IPS DF 19.7 (cell line): ENCODE measurements around the gene COLEC12.

ENCODE experiments used
- DNase-seq: peaks from one replicate; pipeline ENCODE4 v3.0.0-alpha.2; 2013; ENCODE audit warnings: low read depth, low spot score

Gene COLEC12

DNA sequence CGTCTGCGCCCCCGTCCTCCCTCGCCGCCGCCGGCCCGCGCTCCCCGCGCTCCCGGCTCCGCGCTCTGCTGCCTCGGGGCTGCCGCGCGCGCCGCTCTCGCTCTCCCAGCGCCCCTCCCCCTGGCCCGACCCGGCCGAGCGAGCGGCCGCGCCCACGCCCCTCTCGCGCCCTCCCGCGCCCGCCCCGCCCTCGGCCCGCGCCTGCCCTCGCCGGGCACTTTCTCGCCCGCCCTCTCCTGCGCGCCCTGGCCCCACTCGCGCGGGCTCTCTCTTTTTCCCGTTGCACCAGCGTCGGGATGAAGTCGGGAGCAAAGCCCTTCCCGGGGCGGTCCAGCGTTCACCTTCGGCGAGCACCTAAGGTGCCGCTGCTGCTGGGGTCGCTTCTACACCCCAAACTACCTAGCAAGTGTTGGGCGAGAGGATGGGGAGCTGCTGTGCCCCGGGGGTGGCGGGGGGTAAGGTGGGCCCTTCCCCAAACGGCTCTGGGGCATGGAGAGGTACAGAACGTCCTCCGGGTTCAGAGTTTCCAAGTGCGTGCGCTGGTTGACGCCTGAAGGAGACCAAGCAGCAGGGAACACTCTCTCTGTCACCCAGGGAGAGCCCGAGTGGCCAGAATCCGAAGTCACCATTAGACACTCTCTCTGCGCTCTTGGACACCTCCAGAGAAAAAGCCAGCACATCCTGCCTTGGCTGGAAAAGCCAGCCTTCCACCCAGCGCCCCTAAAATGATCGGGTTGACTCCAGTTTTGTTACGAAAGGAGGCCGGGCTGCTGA, at the start of gene COLEC12:
COLEC12 (minus strand) TSS at position 70 of the 774 bp plus-strand sequence. CDS start 187 bp downstream, outside the sequence.
- no peak for DNase-seq

DNA sequence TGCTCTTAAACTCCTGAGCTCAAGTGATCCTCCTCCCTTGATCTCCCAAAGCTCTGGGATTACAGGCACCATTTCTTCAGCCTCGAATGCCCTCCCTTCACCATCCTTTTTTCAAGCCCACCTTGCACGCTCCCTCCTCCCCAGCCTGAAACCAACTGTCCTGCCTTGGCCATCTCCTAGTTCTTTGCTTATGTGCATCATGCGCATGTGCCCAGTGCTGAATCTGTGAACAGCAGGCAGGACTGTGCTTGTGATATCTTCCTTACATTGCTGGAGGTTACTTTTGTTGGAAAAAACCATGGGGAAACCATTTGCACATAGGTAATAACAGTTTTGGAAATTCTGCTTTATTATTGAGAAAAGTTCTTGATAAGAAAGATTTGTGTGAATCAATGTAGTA, 49.5 kb upstream of the COLEC12 start:
- DNase-seq = no peak

DNA sequence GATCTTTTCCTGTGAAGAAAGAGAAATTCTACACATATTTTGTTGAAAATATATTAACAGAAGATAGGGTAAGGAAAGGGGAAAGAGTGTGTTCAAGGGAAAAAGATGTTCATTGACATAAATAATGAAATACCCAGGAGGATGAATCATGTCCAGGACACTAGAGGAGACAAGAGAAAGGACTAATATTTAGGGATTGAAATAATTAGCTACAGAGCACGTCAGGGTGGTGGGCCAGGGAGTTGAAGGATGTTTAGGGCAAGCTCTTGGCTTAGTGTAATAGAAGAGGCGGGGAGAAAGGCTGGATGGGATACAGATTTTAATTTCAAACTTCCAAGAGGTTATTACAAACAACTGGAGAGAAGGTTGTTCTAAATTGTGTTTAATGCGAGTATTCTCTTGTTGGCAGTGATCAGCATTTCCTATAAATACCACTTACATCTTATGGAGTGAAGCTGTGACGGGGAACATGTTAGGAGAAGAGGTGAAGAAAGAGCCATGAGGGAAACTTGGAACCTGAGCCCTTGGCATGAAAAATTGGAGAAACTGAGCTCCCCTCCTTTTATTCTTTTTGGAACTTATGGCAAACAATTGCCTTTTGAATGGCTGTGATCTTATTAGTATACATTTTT, 43.1 kb upstream of the COLEC12 start:
- no peak for DNase-seq

DNA sequence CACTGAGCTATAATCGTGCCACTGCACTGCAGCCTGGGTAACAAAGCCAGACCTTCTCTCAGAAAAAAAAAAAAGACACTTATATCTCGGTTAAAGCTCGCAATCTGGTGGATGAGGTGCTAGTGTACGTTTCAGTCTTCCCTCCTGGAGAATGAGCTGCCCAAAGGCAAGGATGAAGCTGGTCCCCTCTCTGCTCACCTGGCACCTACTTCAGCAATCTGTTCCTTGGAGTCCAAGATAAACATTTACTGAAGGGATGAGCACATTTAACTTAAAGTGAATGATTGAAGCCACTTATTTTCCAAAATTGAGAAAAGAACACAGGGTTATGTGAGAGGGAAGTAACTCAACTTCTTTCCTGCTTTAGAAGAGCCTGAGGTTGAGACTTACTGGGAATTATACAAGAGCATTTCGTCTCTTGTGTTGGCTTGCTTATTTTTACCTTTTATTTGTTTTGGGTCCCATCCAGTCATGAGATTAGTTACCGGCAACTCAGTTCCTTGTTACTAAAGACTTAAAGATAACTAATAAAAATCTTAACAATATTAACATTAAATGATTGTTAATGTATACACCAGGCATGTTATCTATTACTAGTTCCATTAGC, 33.6 kb upstream of the COLEC12 start:
- DNase-seq = no peak

DNA sequence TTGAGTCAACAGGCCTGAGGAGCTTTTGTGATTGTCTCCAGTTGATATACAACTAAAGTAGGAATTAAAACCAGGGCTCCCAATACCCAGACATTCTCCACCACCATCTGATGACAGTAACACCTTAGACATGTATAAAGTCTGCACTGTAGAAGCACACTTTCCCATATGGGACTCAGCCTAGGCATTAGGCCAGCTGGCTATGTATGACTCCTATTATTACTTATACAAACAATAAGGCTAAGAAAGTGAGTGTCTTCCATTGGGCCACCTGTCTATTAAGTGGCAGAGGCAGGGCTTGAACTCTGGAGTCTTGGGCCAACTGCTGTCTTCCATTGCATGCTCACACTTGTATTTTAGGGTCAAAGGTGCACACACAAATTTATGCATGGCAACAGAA, 32.1 kb upstream of the COLEC12 start:
- DNase-seq = no peak

DNA sequence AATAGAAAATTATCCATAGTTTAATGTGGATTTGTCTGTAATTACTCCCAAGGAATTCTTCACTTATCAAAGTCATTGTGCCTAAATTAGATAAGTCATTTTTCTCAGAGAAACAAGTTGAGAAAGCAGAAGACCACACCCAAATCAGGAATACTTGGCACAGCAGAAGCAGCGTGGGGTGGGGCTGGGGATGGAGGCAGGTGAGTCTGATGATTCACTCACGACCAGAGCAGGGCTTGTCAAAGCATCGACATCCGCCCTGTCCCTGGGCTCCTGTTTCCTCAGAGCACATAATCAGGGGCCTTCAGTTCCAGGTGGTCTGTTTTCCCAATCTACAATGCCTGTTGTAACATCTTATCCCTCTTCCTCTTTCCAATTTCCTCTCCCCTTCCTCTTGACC, 31.5 kb upstream of the COLEC12 start:
- DNase-seq = no peak

DNA sequence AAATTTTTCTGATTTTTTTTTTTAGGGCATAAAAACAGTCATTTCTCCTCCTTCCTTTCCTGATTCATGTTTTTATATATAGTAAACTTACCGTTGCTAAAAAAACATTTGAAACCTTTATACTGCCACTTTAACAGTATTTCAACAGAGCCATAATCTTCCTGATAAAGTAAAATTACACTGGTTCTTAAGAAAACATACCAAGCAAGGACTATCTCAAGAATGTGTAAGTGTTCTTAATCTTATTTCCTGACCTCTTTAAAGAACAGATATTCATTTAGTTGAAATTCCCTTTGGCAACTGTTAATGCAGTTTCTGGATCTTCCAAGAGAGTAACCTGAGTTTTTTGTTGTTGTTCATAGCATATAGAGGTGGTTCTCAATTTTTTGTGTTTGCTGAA, 26.6 kb upstream of the COLEC12 start:
- DNase-seq = no peak

DNA sequence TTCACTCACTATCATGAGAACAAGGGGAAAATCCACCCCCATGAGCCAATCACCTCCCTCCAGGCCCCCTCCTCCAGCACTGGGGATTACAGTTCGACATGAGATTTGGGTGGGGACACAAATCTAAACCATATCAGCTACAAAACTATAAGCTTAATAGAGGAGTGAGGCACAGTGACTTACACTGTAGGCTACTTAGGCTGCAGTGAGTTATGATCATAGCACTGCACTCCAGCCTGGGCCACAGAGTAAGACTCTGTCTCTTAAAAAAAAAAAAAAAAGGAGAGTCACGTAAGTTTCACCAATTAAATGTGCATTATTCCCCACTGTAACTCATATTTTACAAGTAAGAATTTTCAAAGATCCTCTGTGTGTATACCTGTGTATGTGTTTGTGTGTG, 26.2 kb upstream of the COLEC12 start:
- DNase-seq = no peak

DNA sequence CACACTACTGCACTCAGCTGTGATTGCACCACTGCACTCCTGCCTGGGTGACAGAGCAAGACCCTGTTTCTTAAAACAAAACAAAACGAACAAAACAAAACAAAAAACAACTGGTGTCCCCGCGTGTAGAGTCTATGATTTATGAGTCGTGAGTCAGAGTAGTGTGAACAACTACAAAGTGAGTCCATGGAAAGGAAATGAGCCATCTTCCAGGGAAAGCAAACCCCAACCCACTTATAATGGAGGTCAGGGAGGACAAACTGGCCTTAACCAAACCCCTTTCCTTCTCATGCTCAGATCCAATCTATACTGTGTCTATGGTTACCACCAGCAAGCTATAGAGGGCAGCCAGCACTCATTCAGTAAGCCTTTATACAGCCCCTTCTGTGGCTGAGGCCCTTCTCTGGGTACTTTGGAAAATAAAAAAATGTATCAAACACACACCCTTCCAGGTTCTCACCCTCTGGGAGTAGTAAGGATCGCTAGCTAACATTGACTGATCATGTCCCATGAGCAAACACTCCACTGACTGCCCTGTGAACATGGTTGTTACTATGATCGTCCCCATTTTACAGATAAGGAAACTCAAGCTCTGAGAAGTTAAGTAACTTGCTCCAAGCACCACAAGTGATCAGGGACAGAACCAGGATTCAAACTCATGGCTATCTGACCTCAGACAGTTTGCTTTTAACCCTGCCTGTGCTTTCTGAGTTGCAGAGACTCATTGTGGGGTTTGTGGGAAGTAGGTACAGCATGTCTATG, 24.7 kb upstream of the COLEC12 start:
- no peak for DNase-seq

DNA sequence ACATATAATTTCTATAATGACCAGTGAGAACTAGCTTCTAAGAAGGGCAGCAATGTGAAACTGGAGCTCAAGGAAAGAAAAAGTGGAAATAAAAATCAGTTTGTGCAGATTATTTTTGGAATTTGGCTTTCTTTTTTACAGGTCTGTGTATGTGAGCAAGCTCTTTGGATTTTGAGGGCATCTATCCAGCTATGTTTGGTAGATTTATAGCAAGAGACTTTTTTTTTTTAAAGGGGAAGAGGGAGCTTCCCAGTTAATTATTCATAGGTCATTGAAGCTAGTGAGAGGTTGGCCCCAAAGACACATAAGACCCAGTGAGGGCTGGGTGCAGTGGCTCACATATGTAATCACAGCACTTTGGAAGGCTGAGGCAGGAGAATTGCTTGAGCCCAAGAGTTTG, 24.0 kb upstream of the COLEC12 start:
- no peak for DNase-seq

DNA sequence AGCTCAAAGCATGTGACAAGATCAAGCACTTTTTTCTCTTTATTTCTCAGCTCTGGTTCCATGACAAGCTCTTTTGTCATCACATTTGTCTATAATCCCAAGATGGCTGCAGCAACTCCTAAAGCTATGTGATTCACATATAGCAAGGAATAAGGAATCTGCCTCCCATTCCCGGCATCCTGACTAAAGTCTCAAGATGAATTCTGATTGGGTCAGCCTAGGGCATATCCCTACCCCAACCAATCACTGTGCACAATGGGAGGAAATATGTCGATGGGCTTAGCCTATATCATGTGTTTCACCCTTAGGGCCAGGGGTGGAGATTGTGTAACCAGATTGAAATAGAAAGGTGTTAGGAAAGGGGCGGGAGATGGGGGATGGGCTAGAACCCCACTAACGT, 23.1 kb upstream of the COLEC12 start:
- DNase-seq = no peak

DNA sequence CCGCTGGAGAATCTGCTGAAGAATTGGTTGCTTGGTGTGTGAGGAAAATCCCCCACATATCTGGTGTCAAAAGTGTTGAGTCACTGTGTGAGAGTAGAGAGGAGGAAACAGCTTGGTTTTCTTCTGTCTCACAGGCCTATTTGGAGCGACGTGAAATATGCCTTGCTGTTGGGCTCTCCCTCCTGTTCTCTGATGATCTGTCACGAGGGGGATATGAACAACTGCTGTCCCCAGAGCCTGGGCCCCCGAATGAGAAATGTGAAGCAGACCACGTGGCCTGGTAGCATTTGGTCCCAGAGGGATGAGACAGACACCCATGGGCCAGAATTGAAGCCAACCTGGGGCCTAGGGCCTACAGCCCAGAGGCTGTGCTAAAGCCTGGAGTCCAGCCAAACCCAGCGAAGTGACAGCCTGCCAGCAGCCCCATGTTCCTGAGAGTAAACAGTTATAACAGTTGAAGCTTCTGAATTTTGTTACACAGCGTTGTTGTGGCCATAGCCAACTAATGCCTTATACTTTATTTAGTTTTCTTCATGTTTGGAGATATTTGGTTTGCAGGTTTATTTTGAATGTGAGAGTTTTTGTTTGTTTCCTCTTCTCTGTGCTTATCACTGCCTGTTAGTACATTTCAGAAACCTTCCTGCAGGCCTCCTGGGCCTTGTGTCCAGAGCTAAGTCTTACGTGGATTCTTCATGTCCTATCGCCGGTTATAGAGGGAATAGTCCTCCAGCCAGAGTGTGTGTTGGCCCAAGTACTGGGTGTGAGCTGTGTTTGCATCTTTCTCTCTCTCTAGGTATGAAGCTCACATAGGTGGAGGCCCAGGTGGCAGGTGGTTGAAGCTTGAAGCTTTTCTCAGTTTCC, 18.7 kb upstream of the COLEC12 start:
- no peak for DNase-seq

DNA sequence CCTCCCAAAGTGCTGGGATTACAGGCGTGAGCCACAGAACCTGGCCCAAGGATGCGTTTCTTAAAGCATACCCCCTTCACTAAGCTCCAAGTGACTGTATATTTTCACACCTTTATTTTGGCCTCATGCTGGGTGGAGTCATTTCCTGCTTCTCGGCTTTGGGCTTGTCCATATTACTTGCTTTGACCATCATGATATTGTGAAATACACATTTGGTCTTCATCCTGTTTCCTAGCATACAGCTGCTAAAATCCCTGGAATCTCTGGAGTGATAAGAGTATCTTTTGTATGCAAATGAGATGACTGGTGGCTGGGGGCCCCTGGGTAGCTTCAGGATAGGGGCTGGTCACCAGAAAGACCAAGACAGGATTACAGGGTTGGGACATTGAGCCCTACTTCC, 17.6 kb upstream of the COLEC12 start:
- DNase-seq = no peak

DNA sequence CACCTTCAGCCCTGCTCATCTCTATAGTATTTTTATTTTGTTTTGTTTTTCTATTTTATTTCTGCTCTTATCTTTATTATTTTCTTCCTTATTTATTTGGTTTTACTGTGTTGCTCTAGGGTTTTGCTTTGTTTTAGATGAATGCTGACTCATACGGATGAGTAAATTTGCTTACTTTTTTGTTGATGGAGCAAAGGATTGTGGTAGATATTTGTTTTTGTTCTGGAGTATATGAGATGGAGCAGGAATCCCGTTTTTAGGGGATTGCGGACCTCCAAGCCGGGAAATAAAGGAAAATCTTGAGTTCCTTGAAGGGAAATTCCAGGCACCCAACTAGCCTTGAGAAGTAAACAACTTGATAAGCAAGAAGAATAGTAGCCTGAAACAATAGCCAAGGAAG, 15.3 kb upstream of the COLEC12 start:
- no peak for DNase-seq

DNA sequence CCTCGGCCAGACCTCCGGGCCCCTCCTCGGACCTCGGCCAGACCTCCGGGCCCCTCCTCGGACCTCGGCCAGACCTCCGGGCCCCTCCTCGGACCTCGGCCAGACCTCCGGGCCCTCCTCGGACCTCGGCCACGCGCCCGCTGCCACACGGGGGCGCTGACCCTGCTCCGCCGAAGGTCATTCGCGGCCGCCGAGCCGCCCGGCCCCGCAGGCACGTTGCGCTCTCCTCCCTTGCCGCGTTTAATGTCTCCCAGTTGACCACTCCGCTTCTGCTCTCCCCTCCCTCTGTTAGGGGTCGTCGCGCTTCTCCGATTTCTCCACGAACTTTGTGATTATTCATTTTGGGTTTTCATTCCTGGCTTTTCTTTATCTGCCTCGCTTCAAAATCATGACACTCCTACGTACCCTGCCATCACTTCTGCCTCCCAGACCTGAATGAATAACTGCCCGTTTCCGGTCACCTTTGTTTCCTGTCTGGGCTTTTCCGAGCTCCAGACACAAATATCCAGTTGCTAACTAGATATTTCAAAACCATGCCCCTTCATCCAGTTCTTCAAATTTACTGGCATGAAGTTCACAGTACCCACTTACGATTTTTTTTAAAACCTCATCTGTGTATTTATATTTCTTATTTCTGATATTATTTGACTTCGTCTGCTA, 14.8 kb upstream of the COLEC12 start:
- no peak for DNase-seq

DNA sequence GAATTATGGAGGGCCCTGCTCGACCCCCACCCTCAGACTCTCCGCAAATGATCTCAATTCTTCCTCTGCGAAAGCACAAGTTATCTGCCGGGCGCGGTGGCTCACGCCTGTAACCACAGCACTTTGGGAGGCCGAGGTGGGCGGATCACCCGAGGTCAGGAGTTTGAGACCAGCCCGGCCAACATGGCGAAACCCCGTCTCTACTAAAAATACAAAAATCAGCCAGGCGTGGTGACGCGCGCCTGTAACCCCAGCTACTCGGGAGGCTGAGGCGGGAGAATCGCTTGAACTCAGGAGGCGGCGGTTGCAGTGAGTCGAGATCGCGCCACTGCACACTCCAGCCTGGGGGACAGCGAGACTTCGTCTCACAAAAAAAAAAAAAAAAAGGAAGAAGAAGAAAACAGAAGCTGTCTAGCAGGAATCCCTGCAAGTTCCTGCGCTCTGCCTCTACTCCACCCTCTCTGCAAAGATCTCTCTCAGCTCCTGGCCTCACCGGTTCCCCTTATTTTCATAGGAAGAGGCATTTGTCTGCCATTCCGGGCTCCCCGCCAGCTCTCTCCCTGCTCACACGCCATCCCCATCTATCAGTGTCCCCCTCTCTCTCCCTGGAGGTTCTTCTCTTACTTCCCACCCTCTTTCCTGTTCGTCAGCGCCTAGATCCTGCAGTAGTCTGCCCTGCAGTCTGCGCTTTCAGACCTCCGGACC, 13.5 kb upstream of the COLEC12 start:
- DNase-seq = no peak

DNA sequence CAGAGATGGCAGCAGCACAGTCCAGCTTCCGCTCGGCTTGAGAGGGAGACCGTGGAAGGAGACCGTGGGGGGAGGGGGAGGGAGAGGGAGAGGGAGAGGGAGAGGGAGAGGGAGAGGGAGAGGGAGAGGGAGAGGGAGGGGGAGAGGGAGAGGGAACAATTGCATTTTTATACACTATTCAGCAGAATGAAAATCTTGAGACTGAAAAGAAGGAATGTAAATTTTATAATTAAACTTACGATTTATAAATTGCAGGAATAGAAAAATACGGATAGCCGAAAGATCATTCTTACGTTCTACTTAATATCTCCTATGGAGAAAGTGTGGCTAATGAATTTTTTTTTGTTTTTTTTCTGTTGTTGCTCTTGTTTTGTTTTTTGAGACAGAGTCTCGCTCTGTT, 12.5 kb upstream of the COLEC12 start:
- DNase-seq = no peak

DNA sequence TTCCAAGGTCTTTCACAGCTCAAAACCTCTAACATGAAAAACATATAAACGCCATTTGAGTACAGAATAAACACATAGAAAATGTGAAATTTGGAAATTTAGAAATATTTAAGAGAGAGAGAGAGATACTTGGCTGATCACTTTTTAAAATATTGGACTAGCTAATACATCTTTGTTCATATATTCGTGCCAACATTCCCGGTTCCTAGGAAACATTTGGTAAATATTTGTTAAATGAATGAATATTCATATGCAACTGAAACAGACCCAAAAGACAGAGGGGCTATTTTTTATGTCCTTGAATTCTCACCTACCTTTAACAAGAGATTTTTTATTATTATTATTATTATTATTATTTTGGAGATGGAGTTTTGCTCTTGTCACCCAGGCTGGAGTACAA, 8.3 kb upstream of the COLEC12 start:
- no peak for DNase-seq

DNA sequence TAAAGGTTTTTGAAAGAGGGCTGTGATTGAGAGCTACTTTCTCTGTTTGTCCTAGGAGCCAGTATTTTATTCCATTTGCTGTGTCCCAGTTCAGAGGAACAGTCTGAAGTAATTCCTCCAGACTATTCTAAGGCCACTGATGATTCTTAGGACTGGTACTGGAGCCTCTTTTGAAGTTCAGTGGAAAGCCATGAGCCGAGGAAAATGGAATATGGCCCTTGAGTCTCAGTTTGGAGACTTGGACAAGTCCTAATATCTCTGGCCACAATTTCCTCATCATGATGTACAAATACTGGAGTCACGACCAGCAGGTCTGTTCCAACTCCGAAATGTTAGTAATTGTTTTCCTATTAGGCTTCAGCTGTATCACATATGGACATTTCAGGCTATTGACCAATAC, 7.1 kb upstream of the COLEC12 start:
- DNase-seq = no peak

DNA sequence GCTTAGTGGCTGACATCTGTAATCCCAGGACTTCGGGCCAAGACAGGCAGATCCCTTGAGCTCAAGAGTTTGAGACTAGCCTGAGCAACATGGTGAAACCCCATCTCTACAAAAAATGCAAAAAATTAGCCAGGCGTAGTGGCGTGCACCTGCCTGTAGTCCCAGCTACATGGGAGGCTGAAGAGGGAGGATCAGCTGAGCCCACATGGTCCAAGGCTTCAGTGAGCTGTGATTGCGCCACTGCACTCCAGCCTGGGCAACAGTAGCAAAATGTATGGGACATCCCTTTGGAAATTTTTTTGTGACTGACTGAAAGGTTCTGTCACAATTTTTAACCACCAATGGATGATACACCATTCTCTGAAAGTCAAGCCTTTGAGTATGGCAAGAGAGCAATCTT, 6.3 kb upstream of the COLEC12 start:
- DNase-seq = no peak
